ENCODE measurements around the gene CD80.

DNA sequence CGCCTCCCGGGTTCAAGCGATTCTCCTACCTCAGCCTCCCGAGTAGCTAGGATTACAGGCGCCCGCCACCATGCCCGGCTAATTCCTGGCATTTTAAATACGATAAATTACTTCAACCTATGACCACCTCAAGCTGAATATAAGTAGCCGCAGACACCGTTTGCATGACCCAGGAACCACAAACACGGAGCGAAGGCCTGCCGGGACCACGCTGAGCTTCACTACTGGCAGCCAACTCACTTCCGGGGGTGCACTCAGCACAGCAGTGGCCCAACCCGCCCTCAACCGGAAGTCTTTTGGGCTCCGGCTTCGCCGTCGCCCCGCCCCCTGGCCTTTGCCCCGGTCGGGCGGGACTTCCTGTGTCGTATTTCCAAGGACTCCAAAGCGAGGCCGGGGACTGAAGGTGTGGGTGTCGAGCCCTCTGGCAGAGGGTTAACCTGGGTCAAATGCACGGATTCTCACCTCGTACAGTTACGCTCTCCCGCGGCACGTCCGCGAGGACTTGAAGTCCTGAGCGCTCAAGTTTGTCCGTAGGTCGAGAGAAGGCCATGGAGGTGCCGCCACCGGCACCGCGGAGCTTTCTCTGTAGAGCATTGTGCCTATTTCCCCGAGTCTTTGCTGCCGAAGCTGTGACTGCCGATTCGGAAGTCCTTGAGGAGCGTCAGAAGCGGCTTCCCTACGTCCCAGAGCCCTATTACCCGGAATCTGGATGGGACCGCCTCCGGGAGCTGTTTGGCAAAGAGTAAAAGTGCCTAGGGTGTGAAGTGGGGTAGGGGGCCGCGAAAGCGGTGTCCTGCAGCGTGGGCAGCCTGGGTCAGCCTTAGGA lies 61.0 kb downstream of the CD80 start, which contains the start of gene TIMMDC1:
- TF ChIP-seq, protein P1, sequence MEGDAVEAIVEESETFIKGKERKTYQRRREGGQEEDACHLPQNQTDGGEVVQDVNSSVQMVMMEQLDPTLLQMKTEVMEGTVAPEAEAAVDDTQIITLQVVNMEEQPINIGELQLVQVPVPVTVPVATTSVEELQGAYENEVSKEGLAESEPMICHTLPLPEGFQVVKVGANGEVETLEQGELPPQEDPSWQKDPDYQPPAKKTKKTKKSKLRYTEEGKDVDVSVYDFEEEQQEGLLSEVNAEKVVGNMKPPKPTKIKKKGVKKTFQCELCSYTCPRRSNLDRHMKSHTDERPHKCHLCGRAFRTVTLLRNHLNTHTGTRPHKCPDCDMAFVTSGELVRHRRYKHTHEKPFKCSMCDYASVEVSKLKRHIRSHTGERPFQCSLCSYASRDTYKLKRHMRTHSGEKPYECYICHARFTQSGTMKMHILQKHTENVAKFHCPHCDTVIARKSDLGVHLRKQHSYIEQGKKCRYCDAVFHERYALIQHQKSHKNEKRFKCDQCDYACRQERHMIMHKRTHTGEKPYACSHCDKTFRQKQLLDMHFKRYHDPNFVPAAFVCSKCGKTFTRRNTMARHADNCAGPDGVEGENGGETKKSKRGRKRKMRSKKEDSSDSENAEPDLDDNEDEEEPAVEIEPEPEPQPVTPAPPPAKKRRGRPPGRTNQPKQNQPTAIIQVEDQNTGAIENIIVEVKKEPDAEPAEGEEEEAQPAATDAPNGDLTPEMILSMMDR (IDR thresholded peaks at IDR 0.05), result no peak
- TF ChIP-seq POLR2A (IDR thresholded peaks at IDR 0.05), result no peak
